MCF 10A (cell line): Measurements from ENCODE around the gene CSTB. TPM values are rescaled to one million over a fixed set of nuclear protein-coding genes. Genes with fewer than 3 reads are reported as not detected.
"Not testable (repeated sequence)": the region's sequence is repeated elsewhere in the genome, so short reads cannot be mapped to it uniquely, and the experiment has no call there.

ENCODE experiments used
- Bru-seq: library from RNA; stranded (reverse); fragments of 400-500 nt; gene quantifications from one replicate; lab custom pipeline; 2021; lab: Mats Ljungman, UMichigan
- BruChase-seq, 2 experiments: library from RNA; stranded (reverse); fragments of 400-500 nt; gene quantifications; one replicate each; lab custom pipeline; 2021; lab: Mats Ljungman, UMichigan
- BruUV-seq: library from RNA; stranded (reverse); fragments of 400-500 nt; replicated peaks from 2 replicates; lab custom pipeline; 2021; lab: Mats Ljungman, UMichigan
- CTCF ChIA-PET: fragments of 300-600 bp; sonication (Branson Sonifier 250); formaldehyde crosslinking; extraction: SDS; loops from one replicate; lab custom pipeline; 2021; ENCODE audit warnings: antibody characterized with exemption, inconsistent platforms; lab: Yijun Ruan, JAX
- POLR2A ChIA-PET: fragments of 300-600, 350-650 bp; sonication (Branson Sonifier 250); formaldehyde crosslinking; extraction: SDS; loops from one replicate; lab custom pipeline; 2020; ENCODE audit warnings: antibody characterized with exemption, inconsistent platforms; lab: Yijun Ruan, JAX
- DNase-seq: peaks from one replicate; pipeline ENCODE4 v3.0.0-alpha.2; 2018; ENCODE audit not compliant: unreplicated experiment
- H3K27ac Mint-ChIP-seq: one replicate; pipeline ENCODE4 v1.8.0; 2022; ENCODE audit warnings: mild to moderate bottlenecking, low read depth, mixed read lengths; ENCODE audit not compliant: unreplicated experiment
- H3K27me3 Mint-ChIP-seq: one replicate; pipeline ENCODE4 v1.8.0; 2022; ENCODE audit warnings: mixed read lengths; ENCODE audit not compliant: insufficient read depth, unreplicated experiment
- H3K36me3 Mint-ChIP-seq: one replicate; pipeline ENCODE4 v1.8.0; 2022; ENCODE audit warnings: mild to moderate bottlenecking, moderate library complexity, mixed read lengths; ENCODE audit not compliant: insufficient read depth, unreplicated experiment
- H3K4me1 Mint-ChIP-seq: one replicate; pipeline ENCODE4 v1.8.0; 2022; ENCODE audit warnings: mixed read lengths; ENCODE audit not compliant: insufficient read depth, unreplicated experiment
- H3K4me3 Mint-ChIP-seq: one replicate; pipeline ENCODE4 v1.8.0; 2022; ENCODE audit warnings: mild to moderate bottlenecking, moderate library complexity, mixed read lengths; ENCODE audit not compliant: unreplicated experiment
- H3K9me3 Mint-ChIP-seq: one replicate; pipeline ENCODE4 v1.8.0; 2022; ENCODE audit warnings: mixed read lengths; ENCODE audit not compliant: unreplicated experiment
- CTCF ChIP-seq: fragments of 200-600 bp; IDR thresholded peaks from one replicate; pipeline ENCODE4 v1.8.0; 2022; ENCODE audit warnings: antibody characterized with exemption, mild to moderate bottlenecking; ENCODE audit not compliant: unreplicated experiment
- intact Hi-C: fragments of 100-400 bp; cut with micrococcal nuclease; formaldehyde crosslinking; loops from 2 replicates; pipeline ENCODE4 v1.14.1; 2022
- long read RNA-seq: library from polyadenylated mRNA; stranded (forward); transcript quantifications from one replicate; pipeline ENCODE4 v2.0.0, GENCODE V29; 2022
- total RNA-seq: library from RNA; stranded (reverse); gene quantifications from 2 replicates; pipeline ENCODE4 v1.2.3, GENCODE V29; 2022

The CSTB gene
- total RNA-seq = 60.5 and 75.0 TPM in 2 replicates
- percentile 89 among the genes with signal in this experiment for Bru-seq, nascent RNA
- percentile 98 among the genes with signal in this experiment for BruChase-seq, experiment 1, labeled RNA remaining after a 6-hour chase
- BruChase-seq, experiment 2, labeled RNA remaining after a 2-hour chase = percentile 93 among the genes with signal in this experiment
- long read RNA-seq, transcript CSTB-201 (3 exons, 2,164 nt) = major isoform, 192 of 204 reads
- long read RNA-seq, partial matches to known transcripts = 1 of 204 reads
- long read RNA-seq, other reads (novel, unspliced or antisense) = 5 of 204 reads

DNA sequence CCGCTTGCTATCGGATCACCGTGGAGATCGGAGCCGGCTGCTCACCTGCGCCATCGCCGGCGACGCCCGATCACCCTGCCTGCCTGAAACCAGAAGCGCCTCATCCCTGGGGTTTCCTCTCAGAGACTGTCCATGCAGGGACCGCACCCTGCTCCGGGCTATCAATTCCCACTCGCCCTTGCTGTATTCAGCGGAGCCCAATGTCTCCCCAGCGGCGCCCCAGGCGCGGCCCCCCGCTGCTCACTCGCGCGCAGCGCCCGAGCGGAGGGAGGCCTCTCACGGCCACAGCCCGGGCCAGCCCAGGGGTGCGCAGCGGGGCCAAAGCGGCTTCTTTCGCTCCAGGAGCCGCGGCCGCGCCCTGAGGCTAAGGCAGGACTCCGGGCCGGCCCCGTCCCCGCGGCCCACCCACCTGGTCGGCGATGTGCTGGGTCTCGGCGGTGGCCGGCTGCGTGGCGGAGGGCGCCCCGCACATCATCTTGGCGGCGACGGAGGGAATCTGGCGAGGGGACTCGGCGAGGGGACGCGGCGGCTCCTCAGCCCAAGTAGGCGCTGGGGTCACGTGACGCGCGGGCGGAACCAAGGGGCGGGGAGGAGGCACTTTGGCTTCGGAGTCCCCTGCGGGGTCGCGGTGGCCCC lies at the start of gene CSTB:
TSS of gene CSTB (minus strand) at position 514 of the 636 bp plus-strand sequence. CDS start at position 475, 39 bp downstream.
- intact Hi-C loops = loop anchor here (1.0 kb wide), 1 partner anchor 8 kb away; no protein-coding TSS in a partner anchor
- peak within 1 kb of the TSS; percentile 61 for H3K27ac Mint-ChIP-seq
- peak; percentile 64 for DNase-seq
- peaks cover 17% of the 10 kb centered on the region for H3K4me1 Mint-ChIP-seq
- H3K9me3 Mint-ChIP-seq = no peaks in the 10 kb centered on the region
- H3K27me3 Mint-ChIP-seq = no peaks in the 10 kb centered on the region
- no peak for TF ChIP-seq CTCF
- BruUV-seq = TSS peak; percentile 56
- H3K4me3 Mint-ChIP-seq = peak within 1 kb of the TSS; percentile 99
- POLR2A ChIA-PET = no interaction called here
- H3K36me3 Mint-ChIP-seq = peaks cover 31% of the 10 kb centered on the region
- CTCF ChIA-PET = no interaction called here

DNA sequence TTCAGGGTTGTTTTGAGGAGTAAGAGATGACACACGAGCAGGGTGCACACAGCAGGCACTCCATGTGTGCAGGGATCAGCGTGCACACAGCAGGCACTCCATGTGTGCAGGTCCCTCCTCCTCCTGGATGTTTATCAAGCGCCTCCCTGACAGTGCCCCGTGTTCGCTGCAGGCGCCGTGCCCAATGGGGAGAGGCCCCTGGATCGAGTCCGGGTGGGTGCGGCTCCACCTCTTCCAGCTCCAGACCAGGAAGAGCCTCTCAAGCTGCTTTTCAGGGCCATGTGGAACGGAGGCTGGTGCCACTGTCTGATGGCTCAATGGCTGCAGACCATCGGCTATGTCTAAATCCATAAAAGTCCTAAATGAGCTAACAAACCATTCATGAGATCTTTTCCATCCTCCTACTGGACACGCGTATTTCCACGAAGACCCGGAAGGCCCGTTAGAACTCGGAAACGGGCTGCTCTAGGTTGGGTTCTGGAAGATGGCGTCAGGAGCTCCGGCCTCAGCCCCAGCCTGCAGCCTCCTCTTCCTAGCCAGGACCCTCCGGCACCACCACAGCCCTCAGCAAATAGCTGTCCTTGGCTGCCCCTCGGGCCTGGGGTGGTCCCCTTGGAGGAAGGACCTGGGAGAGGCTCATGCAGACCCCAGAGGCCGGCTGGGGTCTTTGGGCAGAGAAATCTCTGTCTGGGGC lies 49.3 kb upstream of the CSTB start:
- no TSS peak for BruUV-seq
- Mint-ChIP-seq H3K36me3 (no peaks in the 10 kb centered on the region), H3K4me3 (no peak overlapping the region), H3K27me3 (peaks cover 14% of the 10 kb centered on the region), H3K4me1 (peaks cover 15% of the 10 kb centered on the region), H3K9me3 (no peaks in the 10 kb centered on the region), H3K27ac (no peak overlapping the region)
- CTCF ChIA-PET = interaction anchor here (0.8 to 1.1 kb wide), 2 partner anchors 67 to 151 kb away, joined by 3 to 4 read pairs; no protein-coding TSS in a partner anchor
- no peak for DNase-seq
- POLR2A ChIA-PET = interaction anchor here (1.3 kb wide), 1 partner anchor 39 kb away, joined by 3 read pairs; no protein-coding TSS in a partner anchor
- intact Hi-C loops = no loop called here
- TF ChIP-seq CTCF = no peak

DNA sequence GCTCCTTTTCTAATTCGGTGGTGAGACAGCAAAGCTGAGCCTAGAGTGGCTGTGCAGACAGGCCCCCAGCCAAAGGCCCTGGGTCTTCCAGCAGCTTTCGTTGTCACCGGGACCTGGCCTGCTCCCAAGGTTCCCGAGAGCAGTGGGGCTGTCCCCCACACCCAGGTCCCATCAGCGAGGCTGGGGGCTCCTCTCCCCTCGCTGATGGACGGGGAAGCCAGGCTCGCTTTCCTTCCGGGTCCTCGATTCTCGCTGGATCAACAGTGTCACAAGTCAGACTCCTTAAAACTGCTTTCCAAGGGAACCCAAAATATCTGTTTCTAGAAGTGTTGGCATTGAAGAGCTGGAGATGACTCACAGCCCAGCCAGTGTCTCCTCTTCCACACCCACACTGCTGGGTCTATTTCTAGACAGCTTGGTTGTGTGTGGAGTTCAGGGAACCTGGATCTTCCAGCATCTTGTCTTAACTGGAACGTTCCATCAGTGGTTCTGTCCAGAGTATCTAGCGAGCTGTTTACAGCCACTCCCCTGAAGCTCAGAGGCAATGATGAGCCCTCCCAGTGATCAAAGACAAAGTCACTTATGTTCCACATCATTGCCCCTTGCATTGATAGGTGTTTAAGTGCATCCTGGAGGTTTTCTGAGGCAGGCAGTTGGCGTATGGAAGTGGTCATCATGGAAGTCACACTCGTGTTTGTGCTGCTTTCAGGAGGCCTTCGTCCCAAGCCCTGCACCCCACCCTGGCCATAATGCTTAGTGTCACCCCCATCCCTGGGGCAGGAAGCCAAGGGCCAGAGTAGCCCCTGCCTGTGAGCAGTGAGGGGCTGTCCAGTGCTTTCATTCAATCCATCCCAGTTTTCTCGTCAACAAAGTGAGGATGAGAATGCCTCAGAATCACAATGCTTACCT lies 48.5 kb upstream of the CSTB start:
- ChIA-PET CTCF (interaction anchor here (0.5 to 1.2 kb wide), 5 partner anchors 35 to 191 kb away, joined by 3 to 7 read pairs (median 4); partner anchors contain the start of gene RRP1), POLR2A (interaction anchor here (1.2 kb wide), 1 partner anchor 12 kb away, joined by 5 read pairs; no protein-coding TSS in a partner anchor)
- Mint-ChIP-seq H3K4me3 (no peak overlapping the region), H3K27ac (no peak overlapping the region), H3K36me3 (no peaks in the 10 kb centered on the region), H3K27me3 (peaks cover 6% of the 10 kb centered on the region), H3K4me1 (peaks cover 15% of the 10 kb centered on the region), H3K9me3 (no peaks in the 10 kb centered on the region)
- peak; percentile 53 for DNase-seq
- TF ChIP-seq CTCF = no peak
- intact Hi-C loops = no loop called here
- BruUV-seq = no TSS peak

- CTCF ChIA-PET = interaction anchor here (0.7 kb wide), 1 partner anchor 95 kb away, joined by 3 read pairs; no protein-coding TSS in a partner anchor
- H3K4me3 Mint-ChIP-seq, H3K27ac Mint-ChIP-seq, DNase-seq, POLR2A ChIA-PET, H3K9me3 Mint-ChIP-seq, BruUV-seq, intact Hi-C loops, H3K36me3 Mint-ChIP-seq: not testable (repeated sequence)
- peaks cover 11% of the 10 kb centered on the region for H3K27me3 Mint-ChIP-seq
- H3K4me1 Mint-ChIP-seq = peaks cover 15% of the 10 kb centered on the region
Observed at GRCh38 chr21:43822741-43823140, 46.6 kb upstream of the CSTB start.

- POLR2A ChIA-PET, H3K9me3 Mint-ChIP-seq, BruUV-seq, DNase-seq, H3K27ac Mint-ChIP-seq, CTCF ChIA-PET, intact Hi-C loops, H3K36me3 Mint-ChIP-seq, H3K4me3 Mint-ChIP-seq: not testable (repeated sequence)
- peaks cover 14% of the 10 kb centered on the region for H3K4me1 Mint-ChIP-seq
- peaks cover 11% of the 10 kb centered on the region for H3K27me3 Mint-ChIP-seq
Observed at GRCh38 chr21:43822166-43822565, 46.1 kb upstream of the CSTB start.
